Right kidney (tissue), 9 donors: ENCODE results near the gene C5orf15.

ENCODE experiments used
- DNase-seq: peaks from one replicate; pipeline ENCODE4 v3.0.0-alpha.2; 2016
- long read RNA-seq, 8 donors: transcript quantifications; one replicate each; lab custom pipeline, GENCODE V29; 2026

Gene C5orf15
- long read RNA-seq, donor 1, transcript C5orf15-201 (3 exons, 2,358 nt): major isoform, 65 of 84 reads
- long read RNA-seq, donor 1, partial matches to known transcripts: 19 of 84 reads
- long read RNA-seq, donor 1, other reads (novel, unspliced or antisense): 0 of 84 reads
- long read RNA-seq, donor 2, transcript C5orf15-201 (3 exons, 2,358 nt): major isoform, 32 of 38 reads
- long read RNA-seq, donor 2, partial matches to known transcripts: 6 of 38 reads
- long read RNA-seq, donor 2, other reads (novel, unspliced or antisense): 0 of 38 reads
- long read RNA-seq, donor 3, transcript C5orf15-201 (3 exons, 2,358 nt): major isoform, 28 of 28 reads
- long read RNA-seq, donor 3, partial matches to known transcripts: 0 of 28 reads
- long read RNA-seq, donor 3, other reads (novel, unspliced or antisense): 0 of 28 reads
- long read RNA-seq, donor 4, transcript C5orf15-201 (3 exons, 2,358 nt): major isoform, 42 of 61 reads
- long read RNA-seq, donor 4, partial matches to known transcripts: 19 of 61 reads
- long read RNA-seq, donor 4, other reads (novel, unspliced or antisense): 0 of 61 reads
- long read RNA-seq, donor 5, transcript C5orf15-201 (3 exons, 2,358 nt): major isoform, 64 of 80 reads
- long read RNA-seq, donor 5, partial matches to known transcripts: 16 of 80 reads
- long read RNA-seq, donor 5, other reads (novel, unspliced or antisense): 0 of 80 reads
- long read RNA-seq, donor 6, transcript C5orf15-201 (3 exons, 2,358 nt): major isoform, 51 of 67 reads
- long read RNA-seq, donor 6, partial matches to known transcripts: 16 of 67 reads
- long read RNA-seq, donor 6, other reads (novel, unspliced or antisense): 0 of 67 reads
- long read RNA-seq, donor 7, transcript C5orf15-201 (3 exons, 2,358 nt): major isoform, 62 of 75 reads
- long read RNA-seq, donor 7, partial matches to known transcripts: 13 of 75 reads
- long read RNA-seq, donor 7, other reads (novel, unspliced or antisense): 0 of 75 reads
- long read RNA-seq, donor 8, transcript C5orf15-201 (3 exons, 2,358 nt): major isoform, 60 of 66 reads
- long read RNA-seq, donor 8, partial matches to known transcripts: 6 of 66 reads
- long read RNA-seq, donor 8, other reads (novel, unspliced or antisense): 0 of 66 reads

GRCh38 chr5:133968204-133968980 lies at the start of gene C5orf15:
Gene C5orf15, minus strand, starts transcription at chr5:133968625. Its CDS starts 41 bp downstream, at chr5:133968584.
- DNase-seq: peak; percentile 94

DNA sequence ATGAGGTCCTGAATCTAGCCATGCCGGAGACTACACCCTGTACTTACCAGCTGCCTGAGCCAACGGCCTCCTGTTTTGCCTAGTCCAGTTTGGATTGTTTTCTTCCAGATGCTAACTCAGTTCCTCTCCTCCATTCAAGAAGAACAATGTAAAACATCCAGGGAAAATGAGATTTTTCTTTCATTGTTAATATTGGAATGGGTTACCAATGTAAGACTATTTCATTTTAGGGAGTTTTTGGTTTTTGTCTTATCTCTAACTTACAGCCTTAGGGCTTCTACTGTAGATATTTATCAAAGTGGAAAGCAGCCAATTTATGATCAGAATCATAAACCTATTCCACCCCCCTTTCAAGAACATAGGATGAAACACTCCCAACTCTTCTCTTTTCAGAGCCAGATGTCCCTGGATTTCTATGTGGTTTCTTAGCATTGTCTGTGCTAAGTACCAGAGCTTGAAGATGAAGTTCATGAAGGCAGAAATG lies 39.9 kb upstream of the C5orf15 start:
- DNase-seq: no peak

GRCh38 chr5:134007581-134008265 lies 39.3 kb upstream of the C5orf15 start:
- no peak for DNase-seq

DNA sequence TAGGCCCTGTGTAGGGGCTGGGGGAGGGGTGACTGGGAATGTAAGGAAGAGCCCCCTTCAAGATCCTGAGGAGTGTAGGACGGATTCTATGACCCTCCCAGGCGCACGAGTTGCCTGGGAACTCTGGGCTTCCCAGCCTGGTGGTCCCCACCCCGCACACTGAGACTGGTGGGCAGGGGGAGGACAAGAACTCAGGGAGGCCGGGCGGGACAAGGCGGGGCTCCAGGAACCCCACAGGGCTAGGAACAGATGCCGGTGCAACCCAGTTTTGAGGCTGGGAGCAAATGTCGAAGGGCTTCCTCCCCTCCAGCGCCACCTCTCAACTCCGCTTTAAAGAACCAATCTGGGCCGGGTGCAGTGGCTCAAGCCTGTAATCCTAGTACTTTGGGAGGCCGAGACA lies 37.7 kb upstream of the C5orf15 start:
- DNase-seq: no peak

DNA sequence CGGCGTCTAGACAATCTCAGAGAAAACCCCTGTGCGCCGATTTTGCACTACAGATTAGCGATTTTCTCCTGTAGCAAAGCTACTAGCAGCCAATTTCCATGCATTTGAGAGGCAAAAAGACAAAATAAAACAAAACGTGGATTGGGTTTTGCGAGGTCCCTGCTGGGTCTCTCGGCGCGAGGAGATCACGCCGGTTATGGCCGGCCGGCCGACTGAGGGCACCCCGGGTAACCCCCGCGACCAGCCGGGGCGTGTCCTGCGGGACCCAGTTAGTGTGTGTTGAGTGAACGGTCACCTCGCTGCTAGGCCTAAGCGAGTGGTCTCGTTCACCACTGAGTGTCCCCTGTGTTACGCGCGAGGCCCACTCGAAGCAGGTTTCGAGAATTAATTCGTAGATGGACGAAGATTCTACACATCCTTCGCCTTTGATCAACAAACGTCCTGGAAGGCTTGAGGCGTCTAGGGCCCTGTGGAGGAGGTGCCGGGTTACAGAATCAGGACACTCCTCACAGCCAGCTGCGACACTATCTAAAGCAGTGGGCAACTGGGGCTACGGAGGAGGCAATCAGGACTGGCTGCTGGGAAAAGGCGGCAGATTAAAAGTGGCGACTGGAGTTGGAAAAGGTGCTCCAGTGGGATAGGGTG lies 37.1 kb upstream of the C5orf15 start:
- peak; percentile 88 for DNase-seq

DNA sequence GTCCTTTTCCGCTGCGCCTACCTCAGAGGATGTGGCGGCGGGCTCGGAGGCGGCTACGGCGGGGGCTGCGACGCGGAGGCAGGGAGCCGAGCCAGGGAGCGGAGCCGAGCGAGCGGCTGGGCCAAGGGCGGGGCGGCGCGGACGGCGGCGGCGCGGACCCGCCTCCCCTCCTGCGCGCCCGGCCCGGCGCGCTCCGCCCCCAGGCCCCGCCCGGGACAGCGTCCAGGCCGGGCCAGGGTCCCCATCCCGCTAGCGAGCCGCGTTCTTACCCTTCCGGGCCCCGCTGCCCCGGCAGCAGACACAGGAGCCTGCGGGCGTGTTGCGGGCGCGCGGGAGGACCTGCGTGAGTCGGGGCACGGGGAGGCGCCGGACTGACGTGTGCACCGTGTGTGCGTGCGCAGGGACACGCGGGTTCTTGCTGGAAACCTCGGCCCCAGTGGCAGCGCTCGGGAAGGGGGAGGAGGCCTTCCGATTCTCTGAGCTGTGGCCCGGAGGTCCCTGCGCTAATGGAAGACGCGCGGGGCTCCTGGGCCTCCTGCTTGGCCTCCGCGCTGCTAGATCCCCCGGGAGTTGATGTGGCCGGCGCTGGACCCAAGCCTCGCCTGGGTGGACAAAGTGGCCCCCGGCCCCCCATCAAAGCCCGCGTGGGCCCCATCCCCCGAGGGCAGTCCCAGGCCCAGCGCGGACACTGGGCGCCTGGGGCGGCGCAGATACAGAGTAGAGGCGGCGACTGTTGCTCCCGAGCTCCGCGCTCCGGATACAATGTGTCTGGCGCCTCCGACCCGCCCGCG lies 36.4 kb upstream of the C5orf15 start, which contains the start of gene VDAC1:
VDAC1 (minus strand) TSS at position 350 of the 791 bp plus-strand sequence. CDS start 11,963 bp downstream, outside the sequence.
- peak; percentile 99 for DNase-seq

GRCh38 chr5:134003817-134004625 lies 35.6 kb upstream of the C5orf15 start:
- peak; percentile 95 for DNase-seq

- DNase-seq: no peak
Measured at GRCh38 chr5:134003064-134003816, 34.8 kb upstream of the C5orf15 start.

GRCh38 chr5:134001938-134002731 lies 33.7 kb upstream of the C5orf15 start:
- no peak for DNase-seq

GRCh38 chr5:134000696-134001453 lies 32.5 kb upstream of the C5orf15 start:
- no peak for DNase-seq

- DNase-seq: no peak
Measured at GRCh38 chr5:134000091-134000511, 31.7 kb upstream of the C5orf15 start.

GRCh38 chr5:133998807-133999206 lies 30.4 kb upstream of the C5orf15 start:
- no peak for DNase-seq

DNA sequence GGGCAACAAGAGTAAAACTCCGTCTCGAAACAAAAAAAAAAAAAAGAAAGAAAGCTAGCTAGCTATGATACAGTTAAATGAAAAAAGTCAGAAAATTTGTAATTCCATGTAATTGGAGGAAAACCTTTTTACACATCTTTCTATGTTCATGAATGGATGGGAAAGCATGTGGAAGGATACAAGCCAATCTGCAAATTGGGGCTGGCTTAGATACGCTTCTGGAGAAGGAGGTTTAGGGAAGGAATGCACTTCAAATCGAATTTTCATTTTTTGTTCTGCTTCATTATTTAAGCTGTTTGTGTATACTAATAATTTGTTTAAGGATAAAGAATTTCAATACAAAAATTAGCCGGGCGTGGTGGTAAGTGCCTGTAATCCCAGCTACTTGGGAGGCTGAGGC lies 29.6 kb upstream of the C5orf15 start:
- DNase-seq: no peak

DNA sequence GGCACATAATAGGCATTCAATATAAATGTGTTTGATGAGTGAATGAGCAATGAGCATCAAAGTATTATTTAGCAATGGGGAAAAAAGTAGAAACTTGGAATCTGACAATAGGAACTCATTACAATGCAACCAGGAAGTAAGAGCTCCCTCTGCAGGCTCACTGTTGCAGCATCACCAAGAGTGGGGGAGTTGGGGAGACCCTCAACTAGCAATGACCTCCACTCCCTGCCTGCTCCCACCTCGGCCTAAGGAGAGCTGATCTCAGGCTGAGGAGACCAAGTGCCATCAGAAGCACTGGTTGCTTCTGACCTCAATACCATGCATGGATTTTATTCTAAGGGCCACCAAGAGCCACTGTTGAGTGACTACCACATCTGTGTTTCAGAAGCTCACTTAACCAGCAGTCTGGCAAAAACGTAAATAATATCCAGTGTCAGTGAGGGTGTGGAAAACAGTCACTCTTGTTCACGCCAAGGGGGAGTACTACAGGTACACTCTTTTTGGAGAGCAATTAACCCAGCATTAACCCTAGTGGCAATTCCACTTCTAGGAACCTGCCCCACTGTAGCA lies 28.3 kb upstream of the C5orf15 start:
- no peak for DNase-seq

- no peak for DNase-seq
Measured at GRCh38 chr5:133995883-133996563, 27.6 kb upstream of the C5orf15 start.
